GM12864 (cell line): Measurements from ENCODE around the gene DARS1.

Experiments used
- DNase-seq: peaks from one replicate; pipeline ENCODE4 v3.0.0-alpha.2; 2011; ENCODE audit warnings: low read depth
- H3K4me3 ChIP-seq: 2 replicates; pipeline ENCODE4 v1.5.1; 2011; ENCODE audit warnings: mild to moderate bottlenecking, low read depth, low read length, control low read depth
- TF ChIP-seq, protein P1 (sequence below): IDR thresholded peaks from 2 replicates; pipeline ENCODE4 v1.5.1; 2011; ENCODE audit warnings: low read depth, mild to moderate bottlenecking, moderate library complexity, low read length, control low read depth, inconsistent platforms; ENCODE audit errors: missing control alignments

DARS1 gene

DNA sequence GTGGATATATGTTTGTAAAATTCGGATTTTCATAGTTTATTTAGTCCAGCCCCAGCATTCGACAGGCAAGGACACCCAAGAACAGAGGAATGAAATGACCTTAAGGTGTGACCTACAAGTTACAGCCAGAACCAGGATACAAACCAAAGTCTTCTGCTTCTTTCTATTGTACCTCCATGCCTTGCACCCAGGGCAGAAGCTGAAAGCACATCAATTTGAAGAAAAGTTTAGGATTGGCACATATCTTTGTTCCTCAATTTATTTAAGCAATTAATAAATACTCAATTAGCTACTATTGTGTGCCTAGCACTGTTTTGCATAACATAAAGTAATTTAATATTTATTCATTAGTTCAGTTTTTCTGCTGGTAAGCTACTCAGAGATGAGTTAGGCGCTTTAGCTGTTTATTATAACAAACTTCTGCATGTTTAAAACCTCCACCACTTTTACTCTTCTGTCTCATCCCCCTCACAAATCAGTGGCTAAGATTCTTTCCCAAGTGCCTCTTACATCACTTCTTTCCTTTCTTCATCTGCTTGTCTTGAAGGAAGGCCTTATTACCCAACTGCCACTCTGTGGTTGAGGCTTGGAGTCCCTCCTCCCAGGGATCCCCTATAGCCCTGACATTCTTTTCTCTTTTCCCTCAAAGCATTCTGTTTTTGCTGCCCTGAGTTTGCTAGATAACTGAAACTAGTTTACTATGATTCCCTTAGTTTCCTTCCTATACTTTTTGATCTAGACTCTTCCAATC lies 37.1 kb upstream of the DARS1 start:
- TF ChIP-seq, protein P1, sequence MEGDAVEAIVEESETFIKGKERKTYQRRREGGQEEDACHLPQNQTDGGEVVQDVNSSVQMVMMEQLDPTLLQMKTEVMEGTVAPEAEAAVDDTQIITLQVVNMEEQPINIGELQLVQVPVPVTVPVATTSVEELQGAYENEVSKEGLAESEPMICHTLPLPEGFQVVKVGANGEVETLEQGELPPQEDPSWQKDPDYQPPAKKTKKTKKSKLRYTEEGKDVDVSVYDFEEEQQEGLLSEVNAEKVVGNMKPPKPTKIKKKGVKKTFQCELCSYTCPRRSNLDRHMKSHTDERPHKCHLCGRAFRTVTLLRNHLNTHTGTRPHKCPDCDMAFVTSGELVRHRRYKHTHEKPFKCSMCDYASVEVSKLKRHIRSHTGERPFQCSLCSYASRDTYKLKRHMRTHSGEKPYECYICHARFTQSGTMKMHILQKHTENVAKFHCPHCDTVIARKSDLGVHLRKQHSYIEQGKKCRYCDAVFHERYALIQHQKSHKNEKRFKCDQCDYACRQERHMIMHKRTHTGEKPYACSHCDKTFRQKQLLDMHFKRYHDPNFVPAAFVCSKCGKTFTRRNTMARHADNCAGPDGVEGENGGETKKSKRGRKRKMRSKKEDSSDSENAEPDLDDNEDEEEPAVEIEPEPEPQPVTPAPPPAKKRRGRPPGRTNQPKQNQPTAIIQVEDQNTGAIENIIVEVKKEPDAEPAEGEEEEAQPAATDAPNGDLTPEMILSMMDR = no peak
- H3K4me3 ChIP-seq = no peak overlapping the region
- no peak for DNase-seq

DNA sequence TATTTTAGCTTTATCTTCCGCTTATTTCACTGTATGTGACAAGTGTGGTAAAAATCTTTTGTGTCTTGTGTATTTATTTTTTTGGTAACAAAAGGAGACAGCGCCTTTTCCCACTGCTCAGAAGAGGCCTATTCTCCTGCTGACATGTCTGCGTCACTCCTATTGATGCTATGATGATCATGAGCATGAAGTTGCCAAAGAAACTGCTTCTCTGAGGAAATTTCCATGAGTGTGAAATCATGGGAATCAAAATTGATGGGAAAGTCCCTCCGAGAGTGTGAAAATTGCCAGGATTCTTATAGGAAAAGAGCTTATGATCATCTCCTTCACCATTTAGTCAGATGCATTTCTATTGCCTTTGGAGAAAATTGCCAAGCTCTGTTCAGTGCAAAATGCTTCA lies 36.5 kb upstream of the DARS1 start:
- DNase-seq = no peak
- TF ChIP-seq, protein P1 = no peak
- H3K4me3 ChIP-seq = no peak overlapping the region

DNA sequence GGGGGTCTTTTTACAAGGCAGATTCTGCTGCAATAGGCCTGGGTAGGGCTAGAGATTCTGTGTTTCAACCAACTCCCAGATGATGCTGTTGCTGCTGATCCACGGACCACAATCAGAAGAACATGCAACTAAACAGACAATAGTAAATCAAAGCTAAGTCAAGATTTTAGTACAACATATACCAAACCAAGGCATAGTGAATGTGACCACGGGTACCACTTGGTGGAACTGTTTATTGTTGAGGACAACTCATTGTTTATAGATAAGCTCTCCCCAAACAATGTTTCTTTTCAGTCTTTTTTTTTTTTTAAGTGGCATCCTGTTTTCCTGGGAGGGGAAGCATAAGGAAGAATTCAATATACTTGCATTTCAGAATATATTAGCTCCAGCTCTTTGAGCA lies 36.0 kb upstream of the DARS1 start:
- no peak overlapping the region for H3K4me3 ChIP-seq
- TF ChIP-seq, protein P1 = no peak
- no peak for DNase-seq

DNA sequence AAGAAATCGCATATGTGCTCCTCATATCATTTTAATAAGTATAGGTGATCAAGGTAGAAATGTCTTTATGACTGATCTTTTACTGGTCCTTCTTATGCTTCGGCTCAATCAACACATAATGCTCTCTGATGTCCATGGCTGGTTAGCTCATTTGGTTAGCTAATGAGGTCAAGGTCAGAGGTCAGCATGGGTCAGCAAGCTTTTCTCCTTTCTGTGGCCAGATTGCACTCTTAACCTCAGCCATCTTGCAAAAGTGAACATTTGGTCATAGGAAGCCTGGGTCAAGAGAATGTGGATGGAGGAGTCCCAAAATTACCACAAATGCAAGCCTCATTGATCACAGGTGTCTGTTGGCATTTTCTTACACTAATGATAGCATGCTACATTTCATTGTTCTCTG lies 35.4 kb upstream of the DARS1 start:
- no peak overlapping the region for H3K4me3 ChIP-seq
- DNase-seq = no peak
- TF ChIP-seq, protein P1 = no peak

DNA sequence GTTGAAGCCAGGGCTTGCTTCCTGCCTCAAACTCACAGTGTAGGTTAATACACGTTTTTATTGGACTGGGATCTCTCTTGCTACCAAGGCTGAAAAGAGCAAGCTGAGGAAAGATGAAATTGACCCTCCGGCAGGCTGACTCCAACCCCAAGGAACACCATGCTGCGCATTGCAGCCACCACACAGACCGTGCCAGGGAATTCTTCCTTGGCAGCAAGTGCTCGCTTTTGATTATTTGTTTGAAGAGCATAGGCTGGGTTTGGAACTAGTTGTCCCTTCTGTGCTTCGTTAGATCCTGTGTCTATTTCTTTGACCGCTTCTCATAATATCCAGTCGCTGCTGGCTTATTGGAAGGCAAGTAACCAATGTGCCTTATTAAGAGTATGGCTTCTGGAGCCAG lies 34.4 kb upstream of the DARS1 start:
- TF ChIP-seq, protein P1 = no peak
- DNase-seq = no peak
- no peak overlapping the region for H3K4me3 ChIP-seq

DNA sequence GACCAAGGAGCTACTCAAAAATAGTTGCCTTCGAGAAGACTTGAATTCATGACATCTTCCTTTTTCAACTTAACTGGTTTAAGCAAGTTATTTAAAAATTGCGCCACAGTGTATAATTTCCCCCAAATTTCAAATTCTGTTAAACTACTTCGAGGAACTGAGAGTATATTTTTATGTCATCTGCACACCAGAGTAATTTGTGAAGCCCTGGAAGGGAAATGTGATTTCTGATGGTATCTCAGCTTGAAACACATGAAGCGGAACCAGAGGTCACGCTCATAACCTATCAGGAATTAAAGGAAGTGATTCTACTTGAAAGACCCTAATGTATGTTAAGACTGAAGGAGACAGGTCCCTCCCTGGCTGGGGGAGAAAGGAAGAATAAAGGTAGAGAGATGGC lies 33.9 kb upstream of the DARS1 start:
- DNase-seq = peak; percentile 30
- TF ChIP-seq, protein P1 = no peak
- no peak overlapping the region for H3K4me3 ChIP-seq

DNA sequence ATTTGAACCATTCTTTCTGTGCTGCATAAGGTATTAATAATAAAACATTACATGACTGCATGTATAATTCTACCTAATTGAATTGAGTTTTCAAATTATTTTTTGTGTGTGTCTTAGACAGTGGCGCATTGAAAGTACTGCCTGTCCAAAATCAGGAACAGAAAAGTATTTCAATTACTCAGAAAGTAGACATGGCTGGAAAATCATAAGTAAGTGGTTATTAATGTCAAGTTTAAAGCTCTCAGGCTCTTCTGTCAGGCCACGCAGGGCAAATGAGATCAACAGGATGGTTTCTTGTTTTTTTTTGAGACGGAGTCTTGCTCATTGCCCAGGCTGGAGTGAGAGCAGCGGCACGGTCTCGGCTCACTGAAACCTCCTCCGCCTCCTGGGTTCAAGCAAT lies 32.4 kb upstream of the DARS1 start:
- TF ChIP-seq, protein P1 = no peak
- no peak for DNase-seq
- H3K4me3 ChIP-seq = no peak overlapping the region
